Prostate gland (tissue), 2 donors: ENCODE results near the gene FOXK2. TPM values are rescaled to one million over a fixed set of nuclear protein-coding genes. Genes with fewer than 3 reads are reported as not detected.

ENCODE experiments used
- DNase-seq: peaks from one replicate; pipeline ENCODE4 v3.0.0-alpha.2; 2019; ENCODE audit warnings: low spot score
- H3K27ac ChIP-seq, 2 donors: fragments of 200-600 bp; sonication (generic); 2 replicates each; pipeline ENCODE4 v1.5.1; 2017 to 2019
- H3K27me3 ChIP-seq: fragments of 200-600 bp; sonication (generic); replicated peaks from 2 replicates; pipeline ENCODE4 v1.5.1; 2019; ENCODE audit not compliant: insufficient read depth
- H3K36me3 ChIP-seq, 2 donors: fragments of 200-600 bp; sonication (generic); 1 replicate in 1 of 2; 2 replicates in 1 of 2; pipeline versions ENCODE4 v1.5.1 to v1.8.1; 2017 to 2019
- H3K4me1 ChIP-seq: fragments of 200-600 bp; sonication (generic); replicated peaks from 2 replicates; pipeline ENCODE4 v1.5.1; 2019
- H3K4me3 ChIP-seq, 2 donors: fragments of 200-600 bp; sonication (generic); 2 replicates each; pipeline ENCODE4 v1.5.1; 2017 to 2019
- H3K9me3 ChIP-seq: fragments of 200-600 bp; sonication (generic); 2 replicates; pipeline ENCODE4 v1.5.1; 2017
- CTCF ChIP-seq, 4 experiments: fragments of 200-600 bp in 2 of 4; fragments of 450-650 bp in 2 of 4; sonication (generic) in 2 of 4; IDR thresholded peaks; 1 replicate in 3 of 4; 2 replicates in 1 of 4; pipeline ENCODE4 v1.5.1; 2016 to 2019; ENCODE audit warnings: antibody characterized with exemption in 4 of 4, mild to moderate bottlenecking in 2 of 4, moderate library complexity in 2 of 4
- POLR2A ChIP-seq: fragments of 450-650 bp; IDR thresholded peaks from one replicate; pipeline ENCODE4 v1.6.1; 2016; ENCODE audit warnings: antibody characterized with exemption, mild to moderate bottlenecking
- POLR2AphosphoS5 ChIP-seq: sonication (generic); formaldehyde crosslinking; IDR thresholded peaks from one replicate; pipeline ENCODE4 v1.6.1; 2017; ENCODE audit warnings: antibody characterized with exemption
- WGBS: methylation state at CpG from one replicate; pipeline ENCODE4 v1.1.5; 2018; 5-methylcytosine and 5-hydroxymethylcytosine counted together
- intact Hi-C: fragments of 100-400 bp; cut with DNase I; formaldehyde crosslinking; loops from one replicate; pipeline ENCODE4 v1.14.2; 2022
- total RNA-seq, 2 donors: library from RNA; depleted of rRNA; stranded (reverse); fragments of >200 nt; gene quantifications; one replicate each; pipeline ENCODE4 v1.1.0, GENCODE V29; 2016

Gene FOXK2
- total RNA-seq, 2 donors from 2014 or later = 47.9 to 85.5 TPM

GRCh38 chr17:82619211-82619610, 99.7 kb downstream of the FOXK2 start:
- no peak for TF ChIP-seq POLR2A
- no peak for TF ChIP-seq CTCF (IDR thresholded peaks at IDR 0.05)
- no peak for TF ChIP-seq POLR2AphosphoS5
- Histone ChIP-seq H3K27ac (no peak overlapping the region), H3K9me3 (no peaks in the 10 kb centered on the region), H3K4me3 (no peak overlapping the region), H3K36me3 (peaks cover 6 to 15% of the 10 kb centered on the region in 2 donors), H3K4me1 (no peaks in the 10 kb centered on the region), H3K27me3 (no peaks in the 10 kb centered on the region)
- DNase-seq = no peak
- 85% methylated on average over 7 of the region's 7 CpGs for WGBS
- intact Hi-C loops = no loop called here

- intact Hi-C loops = no loop called here
- TF ChIP-seq POLR2A (no peak), POLR2AphosphoS5 (no peak), CTCF (IDR thresholded peaks at IDR 0.05) (no peak)
- 72% methylated on average over 10 of the region's 10 CpGs for WGBS
Observed at GRCh38 chr17:82619641-82620040, 100.1 kb downstream of the FOXK2 start.

GRCh38 chr17:82623707-82624106, 104.2 kb downstream of the FOXK2 start:
- peak overlapping the region in 1 of 2 donors; percentile 49 for H3K27ac ChIP-seq
- H3K36me3 ChIP-seq = peaks cover 0 to 12% of the 10 kb centered on the region in 2 donors
- WGBS = 50% methylated on average over 15 of the region's 15 CpGs
- peak; percentile 22 for TF ChIP-seq POLR2AphosphoS5
- TF ChIP-seq CTCF (IDR thresholded peaks at IDR 0.05) = no peak
- H3K4me1 ChIP-seq = no peaks in the 10 kb centered on the region
- no peaks in the 10 kb centered on the region for H3K27me3 ChIP-seq
- intact Hi-C loops = no loop called here
- H3K9me3 ChIP-seq = no peaks in the 10 kb centered on the region
- H3K4me3 ChIP-seq = no peak overlapping the region
- DNase-seq = no peak

More at GRCh38 chr17:82619641-82620040, 100.1 kb downstream of the FOXK2 start:
- H3K27me3 ChIP-seq = no peaks in the 10 kb centered on the region
- DNase-seq = no peak
- no peak overlapping the region for H3K27ac ChIP-seq
- H3K4me3 ChIP-seq = no peak overlapping the region
- no peaks in the 10 kb centered on the region for H3K9me3 ChIP-seq
- peaks cover 6 to 19% of the 10 kb centered on the region in 2 donors for H3K36me3 ChIP-seq
- no peaks in the 10 kb centered on the region for H3K4me1 ChIP-seq

GRCh38 chr17:82627405-82627804, 107.9 kb downstream of the FOXK2 start:
- Histone ChIP-seq H3K4me1 (no peaks in the 10 kb centered on the region), H3K27me3 (no peaks in the 10 kb centered on the region), H3K27ac (peak overlapping the region; percentile 58 to 79), H3K9me3 (no peaks in the 10 kb centered on the region), H3K4me3 (no peak overlapping the region), H3K36me3 (peaks cover 0 to 11% of the 10 kb centered on the region in 2 donors)
- TF ChIP-seq POLR2AphosphoS5 = no peak
- no peak for TF ChIP-seq CTCF (IDR thresholded peaks at IDR 0.05)
- no peak for TF ChIP-seq POLR2A
- 55% methylated on average over 21 of the region's 21 CpGs for WGBS
- DNase-seq = peak; percentile 48
- intact Hi-C loops = no loop called here

- Histone ChIP-seq H3K4me3 (no peak overlapping the region), H3K36me3 (peaks cover 0 to 6% of the 10 kb centered on the region in 2 donors), H3K27me3 (no peaks in the 10 kb centered on the region), H3K9me3 (no peaks in the 10 kb centered on the region), H3K27ac (peak overlapping the region; percentile 18 to 79), H3K4me1 (no peaks in the 10 kb centered on the region)
- intact Hi-C loops = no loop called here
- no peak for TF ChIP-seq POLR2A
- no peak for TF ChIP-seq POLR2AphosphoS5
- no peak for TF ChIP-seq CTCF (IDR thresholded peaks at IDR 0.05)
- DNase-seq = no peak
- 82% methylated on average over 8 of the region's 8 CpGs for WGBS
Observed at GRCh38 chr17:82629748-82630147, 110.2 kb downstream of the FOXK2 start.
